ENCODE measurements around the gene ANKRD42. TPM values are rescaled to one million over a fixed set of nuclear protein-coding genes. Genes with fewer than 3 reads are reported as not detected.

Gene ANKRD42
- total RNA-seq, 3 donors from 2014 or later (not counting 1 experiment from before 2014, with no cell fraction given) = 10.4 to 13.3 (median 11.6) TPM

DNA sequence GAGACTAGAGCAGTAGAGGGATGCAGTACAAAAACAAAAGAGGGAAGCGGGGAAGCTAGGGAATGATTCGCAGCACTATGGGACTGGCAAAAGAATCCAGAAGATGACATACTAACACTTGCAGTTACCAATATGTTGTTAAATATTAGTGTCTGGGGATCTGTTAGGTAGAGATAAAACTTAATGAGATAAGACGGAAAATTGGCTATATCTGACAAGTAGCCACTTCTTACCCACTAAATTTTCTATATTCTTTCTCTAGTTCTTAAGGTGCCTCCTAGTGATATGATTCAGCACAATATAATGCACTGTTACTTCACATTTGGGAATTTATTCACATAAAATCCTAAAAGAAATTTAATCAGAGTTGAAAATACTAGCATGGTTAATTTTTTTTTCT lies 61.9 kb downstream of the ANKRD42 start:
- TF ChIP-seq, protein P1, sequence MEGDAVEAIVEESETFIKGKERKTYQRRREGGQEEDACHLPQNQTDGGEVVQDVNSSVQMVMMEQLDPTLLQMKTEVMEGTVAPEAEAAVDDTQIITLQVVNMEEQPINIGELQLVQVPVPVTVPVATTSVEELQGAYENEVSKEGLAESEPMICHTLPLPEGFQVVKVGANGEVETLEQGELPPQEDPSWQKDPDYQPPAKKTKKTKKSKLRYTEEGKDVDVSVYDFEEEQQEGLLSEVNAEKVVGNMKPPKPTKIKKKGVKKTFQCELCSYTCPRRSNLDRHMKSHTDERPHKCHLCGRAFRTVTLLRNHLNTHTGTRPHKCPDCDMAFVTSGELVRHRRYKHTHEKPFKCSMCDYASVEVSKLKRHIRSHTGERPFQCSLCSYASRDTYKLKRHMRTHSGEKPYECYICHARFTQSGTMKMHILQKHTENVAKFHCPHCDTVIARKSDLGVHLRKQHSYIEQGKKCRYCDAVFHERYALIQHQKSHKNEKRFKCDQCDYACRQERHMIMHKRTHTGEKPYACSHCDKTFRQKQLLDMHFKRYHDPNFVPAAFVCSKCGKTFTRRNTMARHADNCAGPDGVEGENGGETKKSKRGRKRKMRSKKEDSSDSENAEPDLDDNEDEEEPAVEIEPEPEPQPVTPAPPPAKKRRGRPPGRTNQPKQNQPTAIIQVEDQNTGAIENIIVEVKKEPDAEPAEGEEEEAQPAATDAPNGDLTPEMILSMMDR (IDR thresholded peaks at IDR 0.05) = no peak
- no peak overlapping the region for H3K4me3 Mint-ChIP-seq
- H3K36me3 Mint-ChIP-seq = peaks cover 10% of the 10 kb centered on the region
- Histone ChIP-seq H3K27ac (ENCODE audit: low read length) (no peak overlapping the region), H3K4me1 (ENCODE audit: control insufficient read depth, insufficient read depth, low read length) (no peaks in the 10 kb centered on the region), H3K27me3 (ENCODE audit: control insufficient read depth, insufficient read depth, low read length) (no peaks in the 10 kb centered on the region), H3K9me3 (ENCODE audit: control insufficient read depth, insufficient read depth, low read length) (no peaks in the 10 kb centered on the region), H3K4me3 (ENCODE audit: low read length) (no peak overlapping the region), H3K36me3 (ENCODE audit: control insufficient read depth, insufficient read depth, low read length) (peaks cover 26% of the 10 kb centered on the region)
- no peak overlapping the region for H3K27ac Mint-ChIP-seq
- ATAC-seq = no peak
- intact Hi-C loops (cut with micrococcal nuclease) = no loop called here
- H3K27me3 Mint-ChIP-seq (ENCODE audit: low read depth in 2 of 2) = no peaks in the 10 kb centered on the region
- H3K9me3 Mint-ChIP-seq = no peaks in the 10 kb centered on the region
- 89% methylated on average over 3 of the region's 3 CpGs for WGBS (ENCODE audit: insufficient coverage)
- no peak for DNase-seq
- no peaks in the 10 kb centered on the region for H3K4me1 Mint-ChIP-seq

- peaks cover 14% of the 10 kb centered on the region for H3K36me3 Mint-ChIP-seq
- intact Hi-C loops (cut with micrococcal nuclease) = no loop called here
- H3K9me3 Mint-ChIP-seq = no peaks in the 10 kb centered on the region
- Histone ChIP-seq H3K9me3 (ENCODE audit: control insufficient read depth, insufficient read depth, low read length) (no peaks in the 10 kb centered on the region), H3K27ac (ENCODE audit: low read length) (no peak overlapping the region), H3K36me3 (ENCODE audit: control insufficient read depth, insufficient read depth, low read length) (peaks cover 34% of the 10 kb centered on the region), H3K4me3 (ENCODE audit: low read length) (no peak overlapping the region), H3K27me3 (ENCODE audit: control insufficient read depth, insufficient read depth, low read length) (no peaks in the 10 kb centered on the region), H3K4me1 (ENCODE audit: control insufficient read depth, insufficient read depth, low read length) (no peaks in the 10 kb centered on the region)
- TF ChIP-seq, protein P1 (IDR thresholded peaks at IDR 0.05) = no peak
- WGBS (ENCODE audit: insufficient coverage) = 79% methylated on average over 3 of the region's 3 CpGs
- H3K27me3 Mint-ChIP-seq (ENCODE audit: low read depth in 2 of 2) = no peaks in the 10 kb centered on the region
- H3K4me1 Mint-ChIP-seq = peaks cover 0 to 3% of the 10 kb centered on the region in 2 donors
- H3K27ac Mint-ChIP-seq = peak overlapping the region; percentile 7 to 12
- DNase-seq (no peak), ATAC-seq (no peak)
- no peak overlapping the region for H3K4me3 Mint-ChIP-seq
Measured at GRCh38 chr11:83256602-83257340, 63.3 kb downstream of the ANKRD42 start.

GRCh38 chr11:83257761-83258168 lies 64.3 kb downstream of the ANKRD42 start:
- H3K9me3 Mint-ChIP-seq = no peaks in the 10 kb centered on the region
- peaks cover 0 to 4% of the 10 kb centered on the region in 2 donors for H3K4me1 Mint-ChIP-seq
- H3K27me3 ChIP-seq (ENCODE audit: control insufficient read depth, insufficient read depth, low read length) = no peaks in the 10 kb centered on the region
- H3K36me3 ChIP-seq (ENCODE audit: control insufficient read depth, insufficient read depth, low read length) = peaks cover 37% of the 10 kb centered on the region
- no peak overlapping the region for H3K27ac ChIP-seq (ENCODE audit: low read length)
- ATAC-seq (no peak), DNase-seq (no peak)
- no peak overlapping the region for H3K27ac Mint-ChIP-seq
- peaks cover 16% of the 10 kb centered on the region for H3K36me3 Mint-ChIP-seq
- H3K4me3 Mint-ChIP-seq = no peak overlapping the region
- no peaks in the 10 kb centered on the region for H3K9me3 ChIP-seq (ENCODE audit: control insufficient read depth, insufficient read depth, low read length)
- H3K4me3 ChIP-seq (ENCODE audit: low read length) = no peak overlapping the region
- no peaks in the 10 kb centered on the region for H3K4me1 ChIP-seq (ENCODE audit: control insufficient read depth, insufficient read depth, low read length)
- intact Hi-C loops (cut with micrococcal nuclease) = no loop called here
- WGBS (ENCODE audit: insufficient coverage) = 93% methylated on average over 3 of the region's 3 CpGs
- TF ChIP-seq, protein P1 (IDR thresholded peaks at IDR 0.05) = no peak
- H3K27me3 Mint-ChIP-seq (ENCODE audit: low read depth in 2 of 2) = no peaks in the 10 kb centered on the region

DNA sequence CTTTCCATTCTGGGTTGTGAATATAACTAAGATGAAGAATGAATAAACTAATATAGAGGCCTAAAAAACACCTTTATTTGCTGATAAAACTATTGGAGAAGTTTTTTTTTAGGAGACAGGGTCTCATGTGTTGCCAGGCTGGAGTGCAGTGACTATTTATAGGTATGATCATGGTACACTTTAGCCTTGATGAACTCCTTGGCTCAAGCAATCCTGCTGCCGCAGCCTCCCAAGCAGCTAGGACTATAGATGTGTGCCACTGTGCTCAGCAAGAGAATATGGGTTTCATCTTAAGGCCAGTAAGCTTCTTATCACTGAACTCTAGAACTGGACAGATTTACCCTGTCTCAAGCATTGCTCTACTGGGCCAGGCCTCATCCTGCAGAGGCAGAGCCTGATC lies 66.0 kb downstream of the ANKRD42 start:
- 100% methylated on average over 1 of the region's 1 CpG for WGBS (ENCODE audit: insufficient coverage)

More for the DNA sequence above, 66.0 kb downstream of the ANKRD42 start:
- TF ChIP-seq, protein P1 (IDR thresholded peaks at IDR 0.05) = no peak
- Mint-ChIP-seq H3K36me3 (peaks cover 30% of the 10 kb centered on the region), H3K27me3 (ENCODE audit: low read depth in 2 of 2) (no peaks in the 10 kb centered on the region), H3K9me3 (no peaks in the 10 kb centered on the region), H3K27ac (no peak overlapping the region), H3K4me1 (peaks cover 0 to 4% of the 10 kb centered on the region in 2 donors), H3K4me3 (no peak overlapping the region)
- DNase-seq (no peak), ATAC-seq (no peak)
- intact Hi-C loops (cut with micrococcal nuclease) = no loop called here
- no peaks in the 10 kb centered on the region for H3K4me1 ChIP-seq (ENCODE audit: control insufficient read depth, insufficient read depth, low read length)
- peaks cover 54% of the 10 kb centered on the region for H3K36me3 ChIP-seq (ENCODE audit: control insufficient read depth, insufficient read depth, low read length)
- H3K4me3 ChIP-seq (ENCODE audit: low read length) = no peak overlapping the region
- H3K27ac ChIP-seq (ENCODE audit: low read length) = no peak overlapping the region
- no peaks in the 10 kb centered on the region for H3K9me3 ChIP-seq (ENCODE audit: control insufficient read depth, insufficient read depth, low read length)
- H3K27me3 ChIP-seq (ENCODE audit: control insufficient read depth, insufficient read depth, low read length) = no peaks in the 10 kb centered on the region

Measured in natural killer cell (primary cell).